Raji (cell line): Measurements from ENCODE around the gene ZRANB1.

Experiments
- POLR2A ChIP-seq: IDR thresholded peaks from 2 replicates; pipeline ENCODE4 v1.6.1; 2011; ENCODE audit warnings: low read depth, low read length, control low read depth; ENCODE audit not compliant: insufficient read depth

Gene ZRANB1

GRCh38 chr10:125037145-125037877, 95.4 kb downstream of the ZRANB1 start:
- TF ChIP-seq POLR2A: no peak
